GM21367 (cell line): ENCODE results near the gene MAP3K4.

Experiments used
- ATAC-seq: cut with Tn5 transposase; IDR thresholded peaks from one replicate; pipeline ENCODE4 v1.9.1; 2021; ENCODE audit not compliant: unreplicated experiment

Gene MAP3K4

GRCh38 chr6:161076181-161076677 lies 84.7 kb downstream of the MAP3K4 start:
- ATAC-seq, result no peak

- ATAC-seq, result no peak
These were observed 88.1 kb downstream of the MAP3K4 start for GRCh38 chr6:161079566-161080262.

GRCh38 chr6:161080263-161080970 lies 88.8 kb downstream of the MAP3K4 start:
- no peak for ATAC-seq

- ATAC-seq, result no peak
These were observed 90.6 kb downstream of the MAP3K4 start for GRCh38 chr6:161082215-161082614.

GRCh38 chr6:161085246-161085645 lies 93.7 kb downstream of the MAP3K4 start:
- ATAC-seq, result no peak

GRCh38 chr6:161088676-161089328 lies 97.2 kb downstream of the MAP3K4 start:
- ATAC-seq, result no peak

GRCh38 chr6:161091151-161091550 lies 99.6 kb downstream of the MAP3K4 start:
- ATAC-seq, result no peak

- no peak for ATAC-seq
These were observed 100.6 kb downstream of the MAP3K4 start for GRCh38 chr6:161091972-161092701.

GRCh38 chr6:161094955-161095354 lies 103.4 kb downstream of the MAP3K4 start:
- no peak for ATAC-seq

GRCh38 chr6:161095916-161096315 lies 104.3 kb downstream of the MAP3K4 start:
- ATAC-seq, result no peak

GRCh38 chr6:161100072-161100471 lies 108.5 kb downstream of the MAP3K4 start:
- no peak for ATAC-seq

- ATAC-seq, result no peak
These were observed 109.9 kb downstream of the MAP3K4 start for GRCh38 chr6:161101517-161101916.

GRCh38 chr6:161103475-161103874 lies 111.9 kb downstream of the MAP3K4 start:
- no peak for ATAC-seq

GRCh38 chr6:161104966-161105365 lies 113.4 kb downstream of the MAP3K4 start:
- no peak for ATAC-seq

- no peak for ATAC-seq
These were observed 113.8 kb downstream of the MAP3K4 start for GRCh38 chr6:161105408-161105807.

- ATAC-seq, result no peak
These were observed 116.5 kb downstream of the MAP3K4 start for GRCh38 chr6:161107779-161108730.

GRCh38 chr6:161108916-161109315 lies 117.3 kb downstream of the MAP3K4 start:
- no peak for ATAC-seq

- ATAC-seq, result no peak
These were observed 117.8 kb downstream of the MAP3K4 start for GRCh38 chr6:161109366-161109765.

- no peak for ATAC-seq
These were observed 118.6 kb downstream of the MAP3K4 start for GRCh38 chr6:161110028-161110779.
